ENCODE results near the gene RALGDS.
"Not testable (repeated sequence)": the region's sequence is repeated elsewhere in the genome, so short reads cannot be mapped to it uniquely, and the experiment has no call there.

Gene RALGDS

DNA sequence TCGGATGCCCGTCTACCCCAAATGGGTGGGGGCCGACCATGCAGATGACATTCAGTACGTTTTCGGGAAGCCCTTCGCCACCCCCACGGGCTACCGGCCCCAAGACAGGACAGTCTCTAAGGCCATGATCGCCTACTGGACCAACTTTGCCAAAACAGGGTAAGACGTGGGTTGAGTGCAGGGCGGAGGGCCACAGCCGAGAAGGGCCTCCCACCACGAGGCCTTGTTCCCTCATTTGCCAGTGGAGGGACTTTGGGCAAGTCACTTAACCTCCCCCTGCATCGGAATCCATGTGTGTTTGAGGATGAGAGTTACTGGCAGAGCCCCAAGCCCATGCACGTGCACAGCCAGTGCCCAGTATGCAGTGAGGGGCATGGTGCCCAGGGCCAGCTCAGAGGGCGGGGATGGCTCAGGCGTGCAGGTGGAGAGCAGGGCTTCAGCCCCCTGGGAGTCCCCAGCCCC lies 50.5 kb downstream of the RALGDS start:
- not testable (repeated sequence) for DNase-seq (ENCODE audit: low read depth)

DNA sequence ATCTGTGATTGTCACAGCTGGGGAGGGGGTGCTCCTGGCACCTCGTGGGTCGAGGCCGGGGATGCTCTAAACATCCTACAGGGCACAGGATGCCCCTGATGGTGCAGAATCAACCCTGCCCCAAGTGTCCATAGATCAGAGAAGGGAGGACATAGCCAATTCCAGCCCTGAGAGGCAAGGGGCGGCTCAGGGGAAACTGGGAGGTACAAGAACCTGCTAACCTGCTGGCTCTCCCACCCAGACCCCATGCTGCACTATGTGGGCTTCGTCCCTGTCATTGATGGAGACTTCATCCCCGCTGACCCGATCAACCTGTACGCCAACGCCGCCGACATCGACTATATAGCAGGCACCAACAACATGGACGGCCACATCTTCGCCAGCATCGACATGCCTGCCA lies 52.6 kb downstream of the RALGDS start:
- DNase-seq (ENCODE audit: low read depth) = not testable (repeated sequence)

GRCh38 chr9:133067813-133068212 lies 53.2 kb downstream of the RALGDS start:
- no peak for DNase-seq (ENCODE audit: low read depth)

DNA sequence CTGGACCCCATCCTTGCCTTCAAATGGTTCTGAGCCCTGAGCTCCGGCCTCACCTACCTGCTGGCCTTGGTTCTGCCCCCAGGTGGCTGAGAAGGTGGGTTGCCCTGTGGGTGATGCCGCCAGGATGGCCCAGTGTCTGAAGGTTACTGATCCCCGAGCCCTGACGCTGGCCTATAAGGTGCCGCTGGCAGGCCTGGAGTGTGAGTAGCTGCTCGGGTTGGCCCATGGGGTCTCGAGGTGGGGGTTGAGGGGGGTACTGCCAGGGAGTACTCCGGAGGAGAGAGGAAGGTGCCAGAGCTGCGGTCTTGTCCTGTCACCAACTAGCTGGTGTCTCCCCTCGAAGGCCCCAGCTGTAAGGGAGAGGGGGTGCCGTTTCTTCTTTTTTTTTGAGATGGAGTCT lies 54.0 kb downstream of the RALGDS start:
- DNase-seq (ENCODE audit: low read depth) = no peak

DNA sequence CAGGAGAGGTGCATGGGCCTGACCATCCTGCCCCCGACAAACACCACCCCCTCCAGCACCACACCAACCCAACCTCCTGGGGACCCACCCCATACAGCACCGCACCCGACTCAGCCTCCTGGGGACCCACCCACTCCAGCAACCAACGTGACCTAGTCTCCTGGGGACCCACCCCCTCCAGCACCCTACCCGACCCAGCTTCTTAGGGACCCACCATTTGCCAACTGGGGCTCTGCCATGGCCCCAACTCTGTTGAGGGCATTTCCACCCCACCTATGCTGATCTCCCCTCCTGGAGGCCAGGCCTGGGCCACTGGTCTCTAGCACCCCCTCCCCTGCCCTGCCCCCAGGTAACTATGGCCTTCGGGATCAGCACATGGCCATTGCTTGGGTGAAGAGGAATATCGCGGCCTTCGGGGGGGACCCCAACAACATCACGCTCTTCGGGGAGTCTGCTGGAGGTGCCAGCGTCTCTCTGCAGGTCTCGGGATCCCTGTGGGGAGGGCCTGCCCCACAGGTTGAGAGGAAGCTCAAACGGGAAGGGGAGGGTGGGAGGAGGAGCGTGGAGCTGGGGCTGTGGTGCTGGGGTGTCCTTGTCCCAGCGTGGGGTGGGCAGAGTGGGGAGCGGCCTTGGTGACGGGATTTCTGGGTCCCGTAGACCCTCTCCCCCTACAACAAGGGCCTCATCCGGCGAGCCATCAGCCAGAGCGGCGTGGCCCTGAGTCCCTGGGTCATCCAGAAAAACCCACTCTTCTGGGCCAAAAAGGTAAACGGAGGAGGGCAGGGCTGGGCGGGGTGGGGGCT lies 54.7 kb downstream of the RALGDS start:
- no peak for DNase-seq (ENCODE audit: low read depth)

GRCh38 chr9:133065070-133065388 lies 56.0 kb downstream of the RALGDS start:
- no peak for DNase-seq (ENCODE audit: low read depth)

DNA sequence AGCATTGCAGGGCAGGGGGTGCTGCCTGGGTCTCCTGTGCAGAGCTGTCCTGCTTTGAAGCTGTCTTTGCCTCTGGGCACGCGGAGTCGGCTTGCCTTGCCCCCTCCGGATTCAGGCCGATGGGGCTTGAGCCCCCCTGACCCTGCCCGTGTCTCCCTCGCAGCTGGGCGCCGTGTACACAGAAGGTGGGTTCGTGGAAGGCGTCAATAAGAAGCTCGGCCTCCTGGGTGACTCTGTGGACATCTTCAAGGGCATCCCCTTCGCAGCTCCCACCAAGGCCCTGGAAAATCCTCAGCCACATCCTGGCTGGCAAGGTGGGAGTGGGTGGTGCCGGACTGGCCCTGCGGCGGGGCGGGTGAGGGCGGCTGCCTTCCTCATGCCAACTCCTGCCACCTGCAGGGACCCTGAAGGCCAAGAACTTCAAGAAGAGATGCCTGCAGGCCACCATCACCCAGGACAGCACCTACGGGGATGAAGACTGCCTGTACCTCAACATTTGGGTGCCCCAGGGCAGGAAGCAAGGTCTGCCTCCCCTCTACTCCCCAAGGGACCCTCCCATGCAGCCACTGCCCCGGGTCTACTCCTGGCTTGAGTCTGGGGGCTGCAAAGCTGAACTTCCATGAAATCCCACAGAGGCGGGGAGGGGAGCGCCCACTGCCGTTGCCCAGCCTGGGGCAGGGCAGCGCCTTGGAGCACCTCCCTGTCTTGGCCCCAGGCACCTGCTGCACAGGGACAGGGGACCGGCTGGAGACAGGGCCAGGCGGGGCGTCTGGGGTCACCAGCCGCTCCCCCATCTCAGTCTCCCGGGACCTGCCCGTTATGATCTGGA lies 56.6 kb downstream of the RALGDS start:
- no peak for DNase-seq (ENCODE audit: low read depth)

DNA sequence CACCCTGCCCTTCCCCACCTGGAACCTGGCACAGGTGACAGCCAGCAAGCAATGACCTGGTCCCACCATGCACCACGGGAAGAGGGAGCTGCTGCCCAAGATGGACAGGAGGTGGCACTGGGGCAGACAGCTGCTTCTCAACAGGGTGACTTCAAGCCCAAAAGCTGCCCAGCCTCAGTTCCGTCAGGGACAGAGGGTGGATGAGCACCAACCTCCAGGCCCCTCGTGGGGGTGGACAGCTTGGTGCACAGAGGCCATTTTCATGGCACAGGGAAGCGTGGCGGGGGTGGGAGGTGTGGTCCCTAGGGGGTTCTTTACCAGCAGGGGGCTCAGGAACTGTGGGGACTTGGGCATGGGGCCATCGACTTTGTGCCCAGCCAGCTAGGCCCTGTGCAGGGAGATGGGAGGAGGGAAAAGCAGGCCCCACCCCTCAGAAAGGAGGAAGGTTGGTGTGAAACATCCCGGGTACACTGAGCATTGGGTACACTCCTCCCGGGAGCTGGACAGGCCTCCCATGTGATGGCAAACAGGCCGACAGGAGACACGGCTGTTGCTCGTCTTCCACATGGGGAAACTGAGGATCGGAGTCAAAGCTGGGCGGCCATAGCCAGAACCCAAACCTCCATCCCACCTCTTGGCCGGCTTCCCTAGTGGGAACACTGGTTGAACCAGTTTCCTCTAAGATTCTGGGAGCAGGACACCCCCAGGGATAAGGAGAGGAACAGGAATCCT lies 57.4 kb downstream of the RALGDS start:
- DNase-seq (ENCODE audit: low read depth) = no peak

GRCh38 chr9:133063159-133063499 lies 57.9 kb downstream of the RALGDS start:
- no peak for DNase-seq (ENCODE audit: low read depth)

DNA sequence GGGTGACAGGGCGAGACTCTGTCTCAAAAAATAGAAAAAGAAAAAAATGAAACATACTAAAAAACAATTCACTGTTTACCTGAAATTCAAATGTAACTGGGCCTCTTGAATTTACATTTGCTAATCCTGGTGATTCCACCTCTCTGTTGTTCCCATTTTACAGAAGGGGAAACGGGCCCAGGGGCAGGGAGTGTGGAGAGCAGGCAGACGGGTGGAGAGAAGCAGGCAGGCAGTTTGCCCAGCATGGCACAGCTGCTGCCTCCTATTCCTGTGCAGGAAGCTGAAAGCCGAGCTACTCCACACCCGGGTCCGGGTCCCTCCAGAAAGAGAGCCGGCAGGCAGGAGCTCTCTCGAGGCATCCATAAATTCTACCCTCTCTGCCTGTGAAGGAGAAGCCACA lies 58.5 kb downstream of the RALGDS start:
- not testable (repeated sequence) for DNase-seq (ENCODE audit: low read depth)

GRCh38 chr9:133061764-133062145 lies 59.3 kb downstream of the RALGDS start, which contains the start of gene CEL:
TSS of gene CEL (plus strand) at chr9:133061981. CDS start at chr9:133062003, 22 bp downstream.
- DNase-seq (ENCODE audit: low read depth) = not testable (repeated sequence)

DNA sequence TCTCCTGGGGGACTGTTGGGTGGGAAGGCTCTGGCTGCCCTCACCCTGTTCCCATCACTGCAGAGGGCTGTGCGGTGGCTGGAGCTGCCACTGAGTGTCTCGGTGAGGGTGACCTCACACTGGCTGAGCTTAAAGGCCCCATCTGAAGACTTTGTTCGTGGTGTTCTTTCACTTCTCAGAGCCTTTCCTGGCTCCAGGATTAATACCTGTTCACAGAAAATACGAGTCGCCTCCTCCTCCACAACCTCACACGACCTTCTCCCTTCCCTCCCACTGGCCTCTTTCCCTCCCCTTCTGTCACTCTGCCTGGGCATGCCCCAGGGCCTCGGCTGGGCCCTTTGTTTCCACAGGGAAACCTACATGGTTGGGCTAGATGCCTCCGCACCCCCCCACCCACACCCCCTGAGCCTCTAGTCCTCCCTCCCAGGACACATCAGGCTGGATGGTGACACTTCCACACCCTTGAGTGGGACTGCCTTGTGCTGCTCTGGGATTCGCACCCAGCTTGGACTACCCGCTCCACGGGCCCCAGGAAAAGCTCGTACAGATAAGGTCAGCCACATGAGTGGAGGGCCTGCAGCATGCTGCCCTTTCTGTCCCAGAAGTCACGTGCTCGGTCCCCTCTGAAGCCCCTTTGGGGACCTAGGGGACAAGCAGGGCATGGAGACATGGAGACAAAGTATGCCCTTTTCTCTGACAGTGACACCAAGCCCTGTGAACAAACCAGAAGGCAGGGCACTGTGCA lies 59.8 kb downstream of the RALGDS start:
- not testable (repeated sequence) for DNase-seq (ENCODE audit: low read depth)

DNA sequence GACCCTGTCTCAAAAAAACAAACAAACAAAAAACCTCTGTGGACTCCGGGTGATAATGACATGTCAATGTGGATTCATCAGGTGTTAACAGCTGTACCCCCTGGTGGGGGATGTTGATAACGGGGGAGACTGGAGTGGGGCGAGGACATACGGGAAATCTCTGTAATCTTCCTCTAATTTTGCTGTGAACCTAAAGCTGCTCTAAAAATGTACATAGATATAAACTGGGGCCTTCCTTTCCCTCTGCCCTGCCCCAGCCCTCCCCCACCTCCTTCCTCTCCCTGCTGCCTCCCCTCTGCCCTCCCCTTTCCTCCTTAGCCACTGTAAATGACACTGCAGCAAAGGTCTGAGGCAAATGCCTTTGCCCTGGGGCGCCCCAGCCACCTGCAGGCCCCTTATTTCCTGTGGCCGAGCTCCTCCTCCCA lies 60.6 kb downstream of the RALGDS start:
- DNase-seq (ENCODE audit: low read depth) = no peak

GRCh38 chr9:133059623-133060022 lies 61.4 kb downstream of the RALGDS start:
- no peak for DNase-seq (ENCODE audit: low read depth)

- DNase-seq (ENCODE audit: low read depth) = no peak
Measured at GRCh38 chr9:133058550-133059320, 62.3 kb downstream of the RALGDS start.

DNA sequence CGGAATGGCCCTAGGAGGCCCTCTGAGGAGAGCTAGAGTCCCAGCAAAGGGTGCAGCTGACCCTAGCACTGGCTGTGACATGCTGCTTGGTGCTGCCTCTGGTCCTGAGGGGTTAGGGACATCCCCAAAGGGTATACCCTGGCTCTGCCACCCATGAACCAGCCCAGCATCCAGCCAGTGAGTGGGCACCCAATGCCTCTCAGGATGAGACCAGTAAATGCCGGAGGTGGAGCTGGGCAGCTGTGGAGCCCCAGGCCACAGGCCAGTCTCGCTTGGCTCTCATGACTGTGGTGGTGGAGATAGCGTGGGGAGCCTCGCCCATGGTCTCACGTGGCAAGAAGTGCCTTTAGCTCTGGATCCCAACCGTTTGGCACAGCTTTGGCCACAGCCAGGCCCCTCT lies 63.0 kb downstream of the RALGDS start:
- no peak for DNase-seq (ENCODE audit: low read depth)

DNA sequence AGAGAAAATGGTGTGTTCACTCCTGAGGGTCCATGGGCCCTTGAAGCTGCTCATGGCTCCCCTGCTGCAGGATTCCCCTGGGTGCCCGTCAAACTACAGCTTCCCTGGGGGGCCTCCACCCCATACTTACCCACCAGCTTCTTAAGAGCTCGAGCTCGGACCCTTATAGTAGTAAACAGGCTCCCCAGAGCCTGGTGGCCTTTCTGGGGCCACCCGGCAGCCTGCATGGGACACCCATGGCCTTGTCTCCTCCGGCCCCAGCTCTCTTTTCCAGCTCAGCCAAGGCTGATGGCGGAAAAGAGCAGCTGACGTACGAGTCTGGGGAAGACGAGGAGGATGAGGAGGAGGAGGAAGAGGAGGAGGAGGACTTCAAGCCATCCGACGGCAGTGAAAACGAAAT lies 63.5 kb downstream of the RALGDS start:
- DNase-seq (ENCODE audit: low read depth) = no peak

GRCh38 chr9:133057006-133057405 lies 64.0 kb downstream of the RALGDS start:
- no peak for DNase-seq (ENCODE audit: low read depth)

DNA sequence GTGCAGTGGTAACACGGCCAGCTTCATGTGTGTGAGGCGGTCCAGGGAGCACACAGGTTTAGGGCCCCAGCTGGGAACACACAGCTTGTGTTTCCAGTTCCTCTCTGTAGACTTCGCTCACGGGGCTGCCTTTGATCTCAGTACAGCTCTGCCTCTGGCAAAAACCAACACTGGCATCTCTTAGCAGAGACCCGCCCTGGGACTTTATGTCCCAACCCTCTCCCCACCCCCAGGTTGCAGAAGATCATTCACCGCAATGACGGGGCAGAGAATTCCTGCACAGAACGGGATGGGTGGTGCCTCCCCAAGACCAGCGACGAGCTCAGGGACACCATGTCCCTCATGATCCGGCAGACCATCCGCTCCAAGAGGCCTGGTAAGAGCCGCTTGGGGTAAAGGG lies 64.5 kb downstream of the RALGDS start:
- no peak for DNase-seq (ENCODE audit: low read depth)

- DNase-seq (ENCODE audit: low read depth) = no peak
Measured at GRCh38 chr9:133055788-133056420, 65.1 kb downstream of the RALGDS start.

DNA sequence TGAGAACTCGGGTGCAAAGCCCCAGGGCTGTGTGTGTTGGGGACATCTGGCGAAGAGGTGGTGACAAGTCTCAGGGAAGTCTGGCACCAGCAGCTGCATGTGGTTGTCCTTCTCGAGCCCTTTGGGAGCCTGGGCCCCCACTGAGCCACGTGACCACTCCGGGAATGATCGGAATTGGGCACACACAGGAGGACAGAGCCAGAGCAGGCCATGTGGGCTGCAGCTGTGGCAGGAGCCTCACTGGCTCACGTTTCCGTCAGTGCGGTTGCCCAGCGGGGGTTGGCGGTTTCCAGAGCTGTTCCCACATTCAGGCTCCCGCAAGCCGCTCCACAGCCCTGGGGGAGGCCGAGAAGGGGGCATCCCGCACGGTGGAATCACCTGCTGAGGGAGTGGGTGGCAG lies 66.1 kb downstream of the RALGDS start:
- DNase-seq (ENCODE audit: low read depth) = no peak
